Epithelial cell of proximal tubule (primary cell): ENCODE data around the gene HOXC12. TPM values are rescaled to one million over a fixed set of nuclear protein-coding genes. Genes with fewer than 3 reads are reported as not detected.

Source experiments
- DNase-seq: peaks from one replicate; pipeline ENCODE4 v3.0.0-alpha.2; 2011; ENCODE audit warnings: low read depth
- H3K4me3 ChIP-seq: 2 replicates; pipeline ENCODE4 v1.5.1; 2011; ENCODE audit warnings: low read depth, mild to moderate bottlenecking, low read length
- CTCF ChIP-seq: conservative IDR thresholded peaks from 2 replicates; pipeline ENCODE4 v1.5.1; 2012; ENCODE audit warnings: low read depth, mild to moderate bottlenecking, low read length
- total RNA-seq: library from RNA; depleted of rRNA; stranded (reverse); fragments of >200 nt; gene quantifications from 2 replicates; pipeline ENCODE4 v1.2.3, GENCODE V29; 2015

The HOXC12 gene
- total RNA-seq, 1 donor from 2014 or later: not detected

DNA sequence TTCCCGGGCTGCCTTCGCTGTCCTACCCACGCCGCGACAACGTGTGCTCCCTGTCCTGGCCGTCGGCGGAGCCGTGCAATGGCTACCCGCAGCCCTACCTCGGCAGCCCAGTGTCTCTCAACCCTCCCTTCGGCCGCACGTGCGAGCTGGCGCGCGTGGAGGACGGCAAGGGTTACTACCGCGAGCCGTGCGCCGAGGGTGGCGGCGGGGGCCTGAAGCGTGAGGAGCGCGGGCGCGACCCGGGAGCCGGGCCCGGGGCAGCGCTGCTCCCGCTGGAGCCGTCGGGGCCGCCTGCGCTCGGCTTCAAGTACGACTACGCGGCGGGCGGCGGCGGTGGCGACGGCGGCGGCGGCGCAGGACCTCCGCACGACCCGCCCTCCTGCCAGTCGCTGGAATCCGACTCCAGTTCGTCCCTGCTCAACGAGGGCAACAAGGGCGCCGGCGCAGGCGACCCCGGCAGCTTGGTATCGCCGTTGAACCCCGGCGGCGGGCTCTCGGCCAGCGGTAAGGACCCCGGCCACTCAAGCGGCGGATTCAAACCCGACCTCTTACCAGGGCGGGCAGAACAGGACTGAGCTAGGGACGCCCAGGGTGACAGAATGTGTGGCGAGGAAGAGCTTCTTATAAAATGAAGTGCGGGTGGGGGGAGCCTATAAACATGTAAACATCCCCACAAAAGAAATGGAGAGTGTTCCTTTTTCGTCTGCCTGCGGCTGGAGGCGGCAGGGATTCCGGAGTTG, 503 bp downstream of the HOXC12 start:
- DNase-seq: no peak
- H3K4me3 ChIP-seq: no peak overlapping the region
- TF ChIP-seq CTCF: no peak

- no peak overlapping the region for H3K4me3 ChIP-seq
- DNase-seq: no peak
- TF ChIP-seq CTCF: no peak
These were observed 1.1 kb downstream of the HOXC12 start for GRCh38 chr12:53955776-53956250.

DNA sequence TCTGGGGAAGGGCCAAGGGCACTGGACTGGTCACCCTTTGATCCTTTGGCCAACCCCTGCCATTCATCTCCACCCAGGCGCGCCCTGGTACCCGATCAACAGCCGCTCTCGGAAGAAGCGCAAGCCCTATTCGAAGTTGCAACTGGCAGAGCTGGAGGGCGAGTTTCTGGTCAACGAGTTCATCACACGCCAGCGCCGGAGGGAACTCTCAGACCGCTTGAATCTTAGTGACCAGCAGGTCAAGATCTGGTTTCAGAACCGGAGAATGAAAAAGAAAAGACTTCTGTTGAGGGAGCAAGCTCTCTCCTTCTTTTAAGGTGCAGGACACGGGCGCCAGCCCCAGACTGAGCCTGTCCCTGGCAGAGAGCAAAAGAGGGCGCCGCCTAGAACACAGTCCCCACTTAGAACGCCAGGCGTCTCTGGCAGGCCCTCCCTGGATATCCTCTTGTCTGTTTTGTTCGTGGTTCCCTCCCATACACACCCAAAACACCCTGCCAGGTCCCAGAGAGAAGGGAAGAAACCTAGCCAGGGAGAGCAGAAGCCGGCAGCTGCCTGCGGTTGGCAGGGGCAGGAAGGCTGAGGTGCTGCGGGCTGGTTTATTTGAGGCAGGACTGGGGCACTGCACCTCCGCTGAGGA, 1.7 kb downstream of the HOXC12 start:
- H3K4me3 ChIP-seq: no peak overlapping the region
- TF ChIP-seq CTCF: no peak
- no peak for DNase-seq

GRCh38 chr12:53956914-53957536, 2.3 kb downstream of the HOXC12 start:
- DNase-seq: no peak
- H3K4me3 ChIP-seq: no peak overlapping the region

DNA sequence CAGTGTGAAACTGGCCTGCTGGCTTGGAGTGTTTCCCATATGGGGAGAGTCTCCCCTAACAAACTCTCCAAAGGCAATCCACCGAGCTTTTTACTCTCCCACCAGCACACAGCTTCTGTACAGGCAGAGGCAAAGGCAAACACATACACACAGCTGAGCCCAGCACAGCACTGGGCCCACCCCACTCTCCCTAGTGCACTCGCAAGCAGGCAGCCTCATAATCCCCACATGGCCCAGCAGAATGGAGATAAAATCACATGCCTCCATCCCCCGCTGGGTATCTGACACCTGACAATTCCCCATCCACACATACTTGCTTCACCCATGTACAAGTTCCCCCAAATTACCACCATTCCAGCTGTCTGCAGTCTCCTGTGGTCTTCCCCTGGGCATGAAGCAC, 3.4 kb downstream of the HOXC12 start:
- no peak for DNase-seq
- TF ChIP-seq CTCF: no peak
- H3K4me3 ChIP-seq: no peak overlapping the region

More at GRCh38 chr12:53956914-53957536, 2.3 kb downstream of the HOXC12 start:
- no peak for TF ChIP-seq CTCF

- no peak overlapping the region for H3K4me3 ChIP-seq
- no peak for TF ChIP-seq CTCF
- DNase-seq: no peak
These were observed 4.6 kb downstream of the HOXC12 start for GRCh38 chr12:53959314-53959713.
